Psoas muscle (tissue), 8 donors: ENCODE measurements around the gene USP28. TPM values are rescaled to one million over a fixed set of nuclear protein-coding genes. Genes with fewer than 3 reads are reported as not detected.

Source experiments
- ATAC-seq, 4 donors: fragments of 200-7000 bp; cut with Tn5 transposase; one replicate each; pipeline ENCODE4 v1.9.1; 2020; ENCODE audit warnings: moderate library complexity in 3 of 4, mild to moderate bottlenecking in 2 of 4
- DNase-seq, 2 donors: peaks; one replicate each; pipeline ENCODE4 v3.0.0-alpha.2; 2020
- H3K27ac ChIP-seq: fragments of 200-600 bp; one replicate; pipeline ENCODE4 v1.8.0; 2022
- H3K27me3 ChIP-seq, 3 donors: fragments of 200-600 bp in 1 of 3; one replicate each; pipeline versions ENCODE4 v1.6.1 to v1.8.0; 2013 to 2022; ENCODE audit warnings: low read length in 2 of 3, mild to moderate bottlenecking in 2 of 3, moderate library complexity in 1 of 3; ENCODE audit not compliant: insufficient read depth in 3 of 3
- H3K36me3 ChIP-seq, 2 donors: fragments of 200-600 bp in 1 of 2; one replicate each; pipeline versions ENCODE4 v1.6.1 to v1.8.0; 2013 to 2022; ENCODE audit warnings: low read depth in 1 of 2, mild to moderate bottlenecking in 1 of 2, moderate library complexity in 1 of 2; ENCODE audit not compliant: insufficient read depth in 1 of 2
- H3K4me1 ChIP-seq: fragments of 200-600 bp; one replicate; pipeline ENCODE4 v1.8.0; 2022
- H3K4me3 ChIP-seq: fragments of 200-600 bp; one replicate; pipeline ENCODE4 v1.8.0; 2022; ENCODE audit warnings: mild to moderate bottlenecking
- H3K9me3 ChIP-seq: fragments of 200-600 bp; one replicate; pipeline ENCODE4 v1.8.0; 2022
- WGBS, 3 donors: extraction: QIAGEN DNeasy Blood & Tissue Kit; methylation state at CpG; one replicate each; pipeline versions ENCODE4 v1.1.6 to v1.1.7; 2013; 5-methylcytosine and 5-hydroxymethylcytosine counted together
- intact Hi-C, 2 donors: fragments of 100-400 bp; cut with DNase I; formaldehyde crosslinking; loops; one replicate each; pipeline versions ENCODE4 v1.11.0 to v1.14.2; 2022
- polyA plus RNA-seq, 3 donors: library from polyadenylated mRNA; stranded (reverse); fragments of 200-250 nt; gene quantifications; one replicate each; pipeline ENCODE4 v1.2.3, GENCODE V29; 2013
- total RNA-seq, 4 donors: library from RNA; stranded (reverse); fragmentation: NEBNext Ultra II Directional in 2 of 4; extraction: Animal tissue kit (Norgen Biotek cat#: 25700) in 2 of 4; gene quantifications; one replicate each; pipeline versions ENCODE4 v1.2.1 to v1.2.4, GENCODE V29; 2021 to 2023
- TF ChIP-seq, protein P1 (sequence below): fragments of 200-600 bp; IDR thresholded peaks from one replicate; pipeline ENCODE4 v1.8.0; 2022; ENCODE audit warnings: antibody characterized with exemption
- donor health status: healthy with polysubstance abuse.
- donor health status: DM: no; HTN: no; CAD: no; lungs with moderate emphysema.
- donor health status: Bipolar disorder and iron deficiency.
- donor health status: healthy.
- donor health status: DM: yes; HTN: yes; CAD: no.
- donor health status: DM: no; HTN: no; CAD: no.
- donor health status: DM: no; HTN: no; CAD: no.
- donor health status: DM: yes; HTN: yes; CAD: no.

USP28 gene
- total and polyA plus RNA-seq, 7 donors, result 35.4 to 224 (median 112) TPM

DNA sequence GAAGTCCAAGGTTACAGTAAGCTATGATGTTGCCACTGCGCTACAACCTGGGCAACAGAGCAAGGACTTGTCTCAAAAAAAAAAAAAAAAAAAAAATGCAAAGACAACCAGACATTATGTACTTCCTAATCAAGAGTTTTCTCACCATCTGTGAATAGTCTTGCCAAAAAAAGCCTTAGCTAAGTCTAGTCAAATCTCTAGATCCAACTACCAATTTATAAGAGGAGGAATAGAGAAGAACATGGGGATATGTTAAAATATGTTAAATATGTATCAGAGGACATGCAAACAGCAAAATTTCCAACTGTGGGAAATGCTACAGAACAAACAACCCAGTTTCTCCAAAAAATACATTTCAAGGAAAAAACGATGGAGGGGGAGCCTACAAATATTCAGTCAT is 45.6 kb downstream of the USP28 start:
- peaks cover 11 to 99% of the 10 kb centered on the region in 2 donors for H3K36me3 ChIP-seq
- TF ChIP-seq, protein P1, sequence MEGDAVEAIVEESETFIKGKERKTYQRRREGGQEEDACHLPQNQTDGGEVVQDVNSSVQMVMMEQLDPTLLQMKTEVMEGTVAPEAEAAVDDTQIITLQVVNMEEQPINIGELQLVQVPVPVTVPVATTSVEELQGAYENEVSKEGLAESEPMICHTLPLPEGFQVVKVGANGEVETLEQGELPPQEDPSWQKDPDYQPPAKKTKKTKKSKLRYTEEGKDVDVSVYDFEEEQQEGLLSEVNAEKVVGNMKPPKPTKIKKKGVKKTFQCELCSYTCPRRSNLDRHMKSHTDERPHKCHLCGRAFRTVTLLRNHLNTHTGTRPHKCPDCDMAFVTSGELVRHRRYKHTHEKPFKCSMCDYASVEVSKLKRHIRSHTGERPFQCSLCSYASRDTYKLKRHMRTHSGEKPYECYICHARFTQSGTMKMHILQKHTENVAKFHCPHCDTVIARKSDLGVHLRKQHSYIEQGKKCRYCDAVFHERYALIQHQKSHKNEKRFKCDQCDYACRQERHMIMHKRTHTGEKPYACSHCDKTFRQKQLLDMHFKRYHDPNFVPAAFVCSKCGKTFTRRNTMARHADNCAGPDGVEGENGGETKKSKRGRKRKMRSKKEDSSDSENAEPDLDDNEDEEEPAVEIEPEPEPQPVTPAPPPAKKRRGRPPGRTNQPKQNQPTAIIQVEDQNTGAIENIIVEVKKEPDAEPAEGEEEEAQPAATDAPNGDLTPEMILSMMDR, result no peak
- no peaks in the 10 kb centered on the region for H3K4me1 ChIP-seq
- no peaks in the 10 kb centered on the region for H3K9me3 ChIP-seq
- H3K27ac ChIP-seq, result no peak overlapping the region
- ATAC-seq (no peak), DNase-seq (no peak)
- no peaks in the 10 kb centered on the region for H3K27me3 ChIP-seq
- 90 to 94% (median 91%) methylated on average over 2 of the region's 2 CpGs for WGBS, 3 donors
- H3K4me3 ChIP-seq, result no peak overlapping the region
- intact Hi-C loops, result loop anchor here in 1 of 2 donors (5.0 kb wide), 1 partner anchor 32 kb away; no protein-coding TSS in a partner anchor

DNA sequence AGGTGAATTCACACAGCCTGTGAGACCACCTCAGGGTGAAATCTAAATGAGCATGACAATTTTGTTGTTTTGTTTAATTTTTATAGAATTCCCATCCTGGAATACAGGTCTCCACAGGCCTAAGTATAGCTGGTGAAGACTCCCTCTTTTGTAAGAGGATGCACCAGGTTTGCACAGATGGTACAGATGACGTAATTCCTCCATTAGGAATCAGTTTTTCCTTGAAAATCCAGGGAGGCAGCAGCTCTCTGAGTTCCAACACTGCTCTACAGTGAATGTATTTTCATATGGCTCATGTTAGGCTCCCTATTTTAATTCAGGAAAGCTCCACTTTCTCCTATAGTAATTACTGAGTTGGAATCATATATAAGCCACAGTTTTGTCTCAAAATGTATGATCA is 47.2 kb downstream of the USP28 start:
- TF ChIP-seq, protein P1, result no peak
- ATAC-seq (no peak), DNase-seq (no peak)
- 95 to 100% (median 96%) methylated on average over 1 of the region's 1 CpG for WGBS, 3 donors
- Histone ChIP-seq H3K9me3 (no peaks in the 10 kb centered on the region), H3K36me3 (peaks cover 5 to 99% of the 10 kb centered on the region in 2 donors), H3K4me1 (no peaks in the 10 kb centered on the region), H3K4me3 (no peak overlapping the region), H3K27ac (no peak overlapping the region), H3K27me3 (no peaks in the 10 kb centered on the region)
- intact Hi-C loops, result no loop called here

DNA sequence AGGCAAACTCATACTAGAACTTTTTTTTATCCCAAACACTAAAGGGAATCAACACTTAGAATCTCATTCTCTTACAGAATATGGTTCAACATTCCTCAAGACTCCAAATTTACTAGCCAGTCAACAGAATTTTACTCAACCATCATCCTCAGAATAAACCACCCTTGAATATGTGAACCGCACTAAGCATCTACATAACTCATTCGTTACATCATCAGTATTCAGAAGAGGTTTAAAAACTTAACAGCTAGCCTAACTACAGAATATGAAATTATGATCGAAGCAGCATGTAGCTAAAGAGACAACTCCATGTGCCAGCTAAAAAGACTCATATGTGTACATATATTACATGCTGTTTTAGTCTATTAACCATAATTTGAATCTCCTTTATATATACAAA is 47.9 kb downstream of the USP28 start:
- DNase-seq, result no peak
- ATAC-seq, result no peak
- TF ChIP-seq, protein P1, result no peak
- Histone ChIP-seq H3K27ac (no peak overlapping the region), H3K27me3 (no peaks in the 10 kb centered on the region), H3K9me3 (no peaks in the 10 kb centered on the region), H3K4me1 (no peaks in the 10 kb centered on the region), H3K36me3 (peaks cover 5 to 99% of the 10 kb centered on the region in 2 donors), H3K4me3 (no peak overlapping the region)
- WGBS, 3 donors, result 94 to 97% (median 97%) methylated on average over 3 of the region's 3 CpGs
- intact Hi-C loops, result no loop called here

DNA sequence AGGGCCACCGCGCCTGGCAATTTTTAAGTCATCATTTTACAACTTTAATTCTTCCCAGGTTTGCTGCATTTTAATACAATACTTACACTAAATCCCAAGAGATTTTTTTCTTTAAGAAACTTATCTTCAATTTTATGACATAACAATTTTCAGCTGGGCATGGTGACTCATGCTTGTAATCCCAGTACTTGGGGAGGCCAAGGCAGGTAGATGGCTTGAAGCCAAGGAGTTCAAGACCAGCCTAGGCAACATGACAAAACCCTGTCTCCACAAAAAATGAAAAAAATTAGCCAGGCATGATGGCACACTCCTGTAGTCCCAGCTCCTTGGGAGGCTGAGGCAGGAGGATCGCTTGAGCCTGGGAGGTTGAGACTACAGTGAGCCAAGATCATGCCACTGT is 56.9 kb downstream of the USP28 start:
- no peak overlapping the region for H3K4me3 ChIP-seq
- ATAC-seq (no peak), DNase-seq (no peak)
- intact Hi-C loops, result no loop called here
- H3K27me3 ChIP-seq, result no peaks in the 10 kb centered on the region
- WGBS, 3 donors, result 96 to 100% (median 98%) methylated on average over 3 of the region's 3 CpGs
- H3K4me1 ChIP-seq, result no peaks in the 10 kb centered on the region
- TF ChIP-seq, protein P1, result no peak
- H3K27ac ChIP-seq, result no peak overlapping the region
- no peaks in the 10 kb centered on the region for H3K9me3 ChIP-seq
- peaks cover 0 to 92% of the 10 kb centered on the region in 2 donors for H3K36me3 ChIP-seq

DNA sequence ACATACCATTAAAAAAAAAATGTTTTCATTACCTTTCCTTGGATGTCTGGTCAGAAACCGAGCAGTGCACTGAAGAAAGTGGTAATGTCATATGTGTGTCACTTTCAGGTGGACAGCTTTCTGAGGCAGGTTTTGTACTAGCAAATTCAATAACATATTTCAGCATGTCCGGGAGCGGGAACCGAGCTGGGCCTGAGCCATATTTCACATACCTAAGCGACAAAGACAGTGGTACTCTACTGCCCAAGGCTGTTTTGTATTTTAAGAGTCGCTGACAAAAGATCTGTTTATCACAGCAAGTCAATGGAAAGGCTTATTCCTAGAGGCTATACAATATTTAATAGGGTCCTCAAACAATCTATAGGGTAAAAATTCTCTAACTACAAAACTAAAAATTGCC is 57.7 kb downstream of the USP28 start:
- H3K4me1 ChIP-seq, result no peaks in the 10 kb centered on the region
- peaks cover 2 to 92% of the 10 kb centered on the region in 2 donors for H3K36me3 ChIP-seq
- no peaks in the 10 kb centered on the region for H3K27me3 ChIP-seq
- ATAC-seq, result no peak
- H3K4me3 ChIP-seq, result no peak overlapping the region
- no peaks in the 10 kb centered on the region for H3K9me3 ChIP-seq
- intact Hi-C loops, result no loop called here
- 91 to 93% (median 93%) methylated on average over 6 of the region's 6 CpGs for WGBS, 3 donors
- no peak for DNase-seq
- TF ChIP-seq, protein P1, result no peak
- no peak overlapping the region for H3K27ac ChIP-seq
